Measurements from ENCODE around the gene PSMD7. TPM values are rescaled to one million over a fixed set of nuclear protein-coding genes. Genes with fewer than 3 reads are reported as not detected.

The PSMD7 gene
- total and polyA plus RNA-seq, 10 of the 15 experiments (the other 5 are each of a cell fraction or from before 2014, with no cell fraction given): 64.3 to 199 (median 100) TPM

- TF ChIP-seq POU2F2 (IDR thresholded peaks at IDR 0.05; ENCODE audit: borderline replicate concordance, low read depth, low read length): no peak
- TF ChIP-seq MEF2B (IDR thresholded peaks at IDR 0.05; ENCODE audit: partially characterized antibody, poor library complexity, severe bottlenecking): no peak
- no peak for TF ChIP-seq SRF (IDR thresholded peaks at IDR 0.05; ENCODE audit: low read depth in 2 of 2, low read length in 2 of 2)
- TF ChIP-seq ZBTB11 (CRISPR knock-in tag; IDR thresholded peaks at IDR 0.05): no peak
- TF ChIP-seq SUZ12 (IDR thresholded peaks at IDR 0.05; ENCODE audit: unreplicated experiment): no peak
These were observed 18.6 kb upstream of the PSMD7 start (continued) for GRCh38 chr16:74277974-74278373.

- intact Hi-C loops (cut with micrococcal nuclease; ENCODE audit: unreplicated experiment): loop anchor here (10.0 kb wide), 1 partner anchor 214 kb away; no protein-coding TSS in a partner anchor
- no peak overlapping the region for H3K27ac ChIP-seq (ENCODE audit: control insufficient read depth, insufficient read depth)
- no TSS peak for BruUV-seq (replicated peaks)
- no peak for DNase-seq (ENCODE audit: low read depth, low spot score)
- ATAC-seq: no peak
- no peak overlapping the region for H2AFZ ChIP-seq (ENCODE audit: control insufficient read depth, low read depth, low read length)
- H3K79me2 ChIP-seq (ENCODE audit: control insufficient read depth, insufficient read depth, low read length): no peaks in the 10 kb centered on the region
- in situ Hi-C loops (cut with MboI): no loop called here
- 12% methylated on average over 3 of the region's 3 CpGs for WGBS (ENCODE audit: insufficient coverage, insufficient replicate concordance, low lambda C conversion rate, missing lambda C conversion rate)
- FAIRE-seq: no peak
- TF ChIP-seq HDGF (IDR thresholded peaks at IDR 0.05): no peak
- no peak for TF ChIP-seq NKRF (conservative IDR thresholded peaks at IDR 0.05)
- TF ChIP-seq CREM (IDR thresholded peaks at IDR 0.05; ENCODE audit: low read depth): no peak
- TF ChIP-seq SMC3 (IDR thresholded peaks at IDR 0.05; ENCODE audit: borderline replicate concordance, low read length): no peak
- TF ChIP-seq ZNF207 (IDR thresholded peaks at IDR 0.05; ENCODE audit: borderline replicate concordance): no peak
- TF ChIP-seq HCFC1 (IDR thresholded peaks at IDR 0.05; ENCODE audit: low read length): no peak
- TF ChIP-seq REST (IDR thresholded peaks at IDR 0.05; ENCODE audit: low read depth, low read length): no peak
- no peak for TF ChIP-seq TARDBP (IDR thresholded peaks at IDR 0.05; ENCODE audit: borderline replicate concordance)
- SMC1A ChIA-PET (ENCODE audit: uncharacterized antibody, unreplicated experiment): no interaction called here
- POLR2A ChIA-PET: interaction anchor here (0.6 kb wide), 1 partner anchor 1243 kb away, joined by 7 read pairs; no protein-coding TSS in a partner anchor
- CTCF ChIA-PET: interaction anchor here (1.8 kb wide), 1 partner anchor 11 kb away, joined by 4 read pairs; no protein-coding TSS in a partner anchor
- no peak overlapping the region for H3K9ac ChIP-seq (ENCODE audit: control insufficient read depth, insufficient read depth, low read length)
- no peaks in the 10 kb centered on the region for H4K20me1 ChIP-seq (ENCODE audit: control insufficient read depth, insufficient read depth)
- H3K4me1 ChIP-seq (ENCODE audit: control insufficient read depth, insufficient read depth, low read length): no peaks in the 10 kb centered on the region
- H3K27me3 ChIP-seq (replicated peaks in 1 of 2; ENCODE audit: control insufficient read depth in 2 of 2, insufficient read depth in 2 of 2, low read length in 1 of 2): no peaks in the 10 kb centered on the region
- no peaks in the 10 kb centered on the region; a peak in 1 of 4 replicates for H3K36me3 ChIP-seq (ENCODE audit: control insufficient read depth in 2 of 2, insufficient read depth in 2 of 2, low read length in 1 of 2)
- H3K9me3 ChIP-seq (replicated peaks; ENCODE audit: control insufficient read depth, insufficient read depth, low read length): no peaks in the 10 kb centered on the region
- H3K4me2 ChIP-seq (ENCODE audit: control insufficient read depth, insufficient read depth): no peak overlapping the region
- RAD21 ChIA-PET (ENCODE audit: unreplicated experiment): no interaction called here
- no peak overlapping the region for H3K4me3 ChIP-seq
These were observed 17.3 kb upstream of the PSMD7 start for GRCh38 chr16:74279266-74279665.
